HepG2 (cell line): ENCODE measurements around the gene CDKN3. TPM values are rescaled to one million over a fixed set of nuclear protein-coding genes. Genes with fewer than 3 reads are reported as not detected.
A peak's percentile ranks its signal among the peaks of the same experiment; 100 is the strongest.

Source experiments
- AKAP8 ChIP-seq: sonication (generic); formaldehyde crosslinking; IDR thresholded peaks from 2 replicates; pipeline ENCODE4 v1.5.1; 2020; ENCODE audit warnings: mild to moderate bottlenecking, missing genetic modification reagents
- BCL3 ChIP-seq: sonication (generic); formaldehyde crosslinking; IDR thresholded peaks from 2 replicates; pipeline ENCODE4 v1.5.1; 2020; ENCODE audit warnings: mild to moderate bottlenecking, missing genetic modification reagents, moderate library complexity
- CAMTA2 ChIP-seq: sonication (generic); formaldehyde crosslinking; IDR thresholded peaks from 2 replicates; pipeline ENCODE4 v1.4.0; 2020; ENCODE audit warnings: mild to moderate bottlenecking, missing genetic modification reagents, borderline replicate concordance
- CEBPG ChIP-seq: IDR thresholded peaks from 2 replicates; pipeline ENCODE4 v1.6.1; 2016
- CHCHD3 ChIP-seq: sonication (generic); formaldehyde crosslinking; IDR thresholded peaks from 2 replicates; pipeline ENCODE4 v1.8.0; 2022; ENCODE audit warnings: mild to moderate bottlenecking, missing genetic modification reagents, moderate library complexity
- FOXK2 ChIP-seq: fragments of 450-650 bp; IDR thresholded peaks from 2 replicates; pipeline ENCODE4 v1.6.1; 2016
- HNRNPUL1 ChIP-seq: fragments of 200-400 bp; formaldehyde crosslinking; IDR thresholded peaks from 2 replicates; pipeline ENCODE4 v1.6.1; 2017; ENCODE audit warnings: low read depth, mild to moderate bottlenecking, low read length, moderate library complexity
- IRF1 ChIP-seq: sonication (generic); formaldehyde crosslinking; IDR thresholded peaks from 2 replicates; pipeline ENCODE4 v1.4.0; 2020; ENCODE audit warnings: low read depth, mild to moderate bottlenecking, missing genetic modification reagents
- ISL2 ChIP-seq: sonication (generic); formaldehyde crosslinking; IDR thresholded peaks from 2 replicates; pipeline ENCODE4 v1.5.0; 2020; ENCODE audit warnings: missing genetic modification reagents
- KAT8 ChIP-seq: IDR thresholded peaks from 2 replicates; pipeline ENCODE4 v1.6.1; 2016; ENCODE audit warnings: missing genetic modification reagents, missing compliant biosample characterization
- PHF21A ChIP-seq: sonication (generic); formaldehyde crosslinking; IDR thresholded peaks from 2 replicates; pipeline ENCODE4 v1.5.0; 2020; ENCODE audit warnings: mild to moderate bottlenecking, missing genetic modification reagents
- PHF8 ChIP-seq: sonication (generic); formaldehyde crosslinking; IDR thresholded peaks from 2 replicates; pipeline ENCODE4 v1.5.0; 2020; ENCODE audit warnings: missing genetic modification reagents
- POLR2AphosphoS2 ChIP-seq: IDR thresholded peaks from 2 replicates; pipeline ENCODE4 v1.6.1; 2011; ENCODE audit warnings: low read depth, low read length, improper control_type of control experiment
- RCOR2 ChIP-seq: IDR thresholded peaks from 2 replicates; pipeline ENCODE4 v1.6.1; 2016; ENCODE audit warnings: missing biosample characterization, missing genetic modification reagents
- RFX5 ChIP-seq: IDR thresholded peaks from 2 replicates; pipeline ENCODE4 v1.6.1; 2011; ENCODE audit warnings: low read depth, low read length, improper control_type of control experiment
- THAP7 ChIP-seq: sonication (generic); formaldehyde crosslinking; IDR thresholded peaks from 2 replicates; pipeline ENCODE4 v1.8.1; 2023; ENCODE audit warnings: mild to moderate bottlenecking, missing genetic modification reagents
- ZBTB42 ChIP-seq: sonication (generic); formaldehyde crosslinking; IDR thresholded peaks from 2 replicates; pipeline ENCODE4 v1.5.0; 2020; ENCODE audit warnings: mild to moderate bottlenecking, missing genetic modification reagents
- ZMYM4 ChIP-seq: sonication (generic); formaldehyde crosslinking; IDR thresholded peaks from 2 replicates; pipeline ENCODE4 v1.8.1; 2023; ENCODE audit warnings: mild to moderate bottlenecking, missing genetic modification reagents
- ZNF143 ChIP-seq: sonication (generic); formaldehyde crosslinking; IDR thresholded peaks from 2 replicates; pipeline ENCODE4 v1.4.0; 2020; ENCODE audit warnings: missing genetic modification reagents
- ZNF234 ChIP-seq: sonication (generic); formaldehyde crosslinking; conservative IDR thresholded peaks from 2 replicates; pipeline ENCODE4 v1.5.1; 2020; ENCODE audit warnings: mild to moderate bottlenecking, missing genetic modification reagents
- ZNF547 ChIP-seq: sonication (generic); formaldehyde crosslinking; IDR thresholded peaks from 2 replicates; pipeline ENCODE4 v1.5.1; 2020; ENCODE audit warnings: mild to moderate bottlenecking, missing genetic modification reagents
- ZNF549 ChIP-seq: sonication (generic); formaldehyde crosslinking; IDR thresholded peaks from 2 replicates; pipeline ENCODE4 v1.5.0; 2020; ENCODE audit warnings: missing genetic modification reagents
- ZNF597 ChIP-seq: sonication (generic); formaldehyde crosslinking; IDR thresholded peaks from 2 replicates; pipeline ENCODE4 v1.5.0; 2020; ENCODE audit warnings: missing genetic modification reagents
- ZNF614 ChIP-seq: IDR thresholded peaks from 2 replicates; pipeline ENCODE4 v1.6.1; 2018; ENCODE audit warnings: missing biosample characterization, missing genetic modification reagents, inconsistent platforms, borderline replicate concordance
- ZNF770 ChIP-seq: sonication (generic); formaldehyde crosslinking; IDR thresholded peaks from 2 replicates; pipeline ENCODE4 v1.5.0; 2020; ENCODE audit warnings: mild to moderate bottlenecking, missing genetic modification reagents
- ZNF841 ChIP-seq: sonication (generic); formaldehyde crosslinking; IDR thresholded peaks from 2 replicates; pipeline ENCODE4 v1.8.1; 2023; ENCODE audit warnings: missing genetic modification reagents, borderline replicate concordance
- polyA plus RNA-seq, 8 experiments: library from polyadenylated mRNA; depleted of rRNA in 3 of 8; stranded (reverse) in 7 of 8; unstranded in 1 of 8; fragments of >200 nt; fragmentation: Illumina TruSeq in 4 of 8; extraction: Trizol in 4 of 8; gene quantifications; 2 replicates each; pipeline versions ENCODE4 v1.2.1 to v1.2.3, GENCODE V29; 2011 to 2016; ENCODE audit warnings: low read depth in 4 of 8, missing spikeins in 1 of 8, mixed read lengths in 1 of 8; ENCODE audit not compliant: insufficient read depth in 1 of 8
- total RNA-seq, 5 experiments: library from RNA; depleted of rRNA; stranded (reverse); fragments of >200 nt; fragmentation: Illumina TruSeq; extraction: Trizol; gene quantifications; 2 replicates each; pipeline ENCODE4 v1.2.3, GENCODE V29; 2016; ENCODE audit warnings: low read depth in 1 of 5
- TF ChIP-seq, protein P1 (sequence below): sonication (generic); formaldehyde crosslinking; IDR thresholded peaks from 2 replicates; pipeline ENCODE4 v1.5.0; 2020; ENCODE audit warnings: missing genetic modification reagents, mild to moderate bottlenecking, borderline replicate concordance

The CDKN3 gene
- total and polyA plus RNA-seq, 2 of the 13 experiments (the other 11 are each of a cell fraction or from before 2014, with no cell fraction given): 63.0 to 88.9 TPM

GRCh38 chr14:54424479-54424901 lies 27.7 kb downstream of the CDKN3 start (continued):
- TF ChIP-seq ZBTB42 (CRISPR knock-in tag) (0 out of 2 replicates have a peak, but pooled peaks have one; percentile 19), ZNF770 (CRISPR knock-in tag) (0 out of 2 replicates have a peak, but pooled peaks have one; percentile 21), ZNF547 (no peak), HNRNPUL1 (no peak), CEBPG (no peak), ZNF841 (CRISPR knock-in tag) (no peak), ISL2 (CRISPR knock-in tag) (peak; percentile 90), IRF1 (CRISPR knock-in tag) (no peak), CHCHD3 (no peak), RFX5 (peak; percentile 82; the same call in 1 of the 2 replicates), CAMTA2 (CRISPR knock-in tag) (no peak), POLR2AphosphoS2 (peak; percentile 69; the same call in 1 of the 2 replicates), KAT8 (CRISPR knock-in tag) (peak; percentile 58), PHF8 (CRISPR knock-in tag) (no peak), PHF21A (peak; percentile 58), AKAP8 (no peak), ZNF234 (no peak), ZNF597 (CRISPR knock-in tag) (no peak), ZNF549 (CRISPR knock-in tag) (no peak), ZNF614 (CRISPR knock-in tag) (peak; percentile 17; the same call in 1 of the 2 replicates), FOXK2 (peak; percentile 76), ZNF143 (CRISPR knock-in tag) (no peak), BCL3 (CRISPR knock-in tag) (no peak), ZMYM4 (CRISPR knock-in tag) (peak; percentile 52), THAP7 (no peak), RCOR2 (CRISPR knock-in tag) (peak; percentile 50; the same call in 1 of the 2 replicates)
- TF ChIP-seq, protein P1, sequence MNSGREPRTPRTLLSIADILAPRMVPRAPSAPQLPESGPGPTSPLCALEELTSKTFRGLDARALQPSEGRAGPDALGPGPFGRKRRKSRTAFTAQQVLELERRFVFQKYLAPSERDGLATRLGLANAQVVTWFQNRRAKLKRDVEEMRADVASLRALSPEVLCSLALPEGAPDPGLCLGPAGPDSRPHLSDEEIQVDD: no peak
